Stimulated activated CD8-positive, alpha-beta memory T cell treated with anti-CD3 and anti-CD28 coated beads, Interleukin-2, amount 100 ng/mL, for 1 hour (primary cell): ENCODE measurements around the gene RPA3.
"Not testable (repeated sequence)": the region's sequence is repeated elsewhere in the genome, so short reads cannot be mapped to it uniquely, and the experiment has no call there.

Source experiments
- DNase-seq, 2 donors: peaks; one replicate each; pipeline ENCODE4 v3.0.0-alpha.2; 2020; ENCODE audit warnings: low read depth in 2 of 2

The RPA3 gene

DNA sequence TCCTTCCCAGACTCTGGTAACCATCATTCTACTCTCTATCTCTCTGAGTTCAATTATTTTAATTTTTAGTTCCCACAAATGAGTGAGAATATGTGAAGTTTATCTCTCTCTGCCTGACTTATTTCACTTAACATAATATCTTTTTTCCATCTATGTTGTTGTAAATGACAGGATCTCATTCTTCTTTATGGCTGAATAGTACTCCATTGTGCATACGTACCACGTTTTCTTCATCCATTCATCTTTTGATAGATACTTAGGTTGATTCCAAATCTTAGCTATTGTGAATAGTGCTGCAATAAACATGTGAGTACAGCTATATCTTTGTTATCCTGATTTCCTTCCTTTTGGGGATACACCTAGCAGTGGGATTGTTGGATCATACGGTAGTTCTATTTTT, 23.9 kb downstream of the RPA3 start:
- no peak for DNase-seq

DNA sequence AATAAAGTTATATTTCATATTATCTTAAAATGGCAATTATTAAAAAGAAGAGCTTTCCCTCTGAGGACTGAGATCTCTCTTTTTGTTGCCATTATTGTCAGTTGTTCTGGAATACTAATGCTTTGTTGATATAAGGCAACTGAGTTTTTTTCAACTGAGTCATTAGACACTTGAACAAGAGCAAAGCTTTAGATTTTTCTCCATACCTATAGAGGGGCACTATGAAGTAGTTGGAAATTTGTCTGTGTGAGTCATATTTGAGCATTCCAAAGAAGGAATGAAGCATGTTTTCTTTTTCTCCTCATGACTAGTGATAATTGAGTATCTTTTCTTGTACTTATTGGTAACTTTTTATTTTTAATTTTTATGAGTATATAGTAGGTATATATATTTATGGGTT, 24.5 kb downstream of the RPA3 start:
- DNase-seq = no peak

DNA sequence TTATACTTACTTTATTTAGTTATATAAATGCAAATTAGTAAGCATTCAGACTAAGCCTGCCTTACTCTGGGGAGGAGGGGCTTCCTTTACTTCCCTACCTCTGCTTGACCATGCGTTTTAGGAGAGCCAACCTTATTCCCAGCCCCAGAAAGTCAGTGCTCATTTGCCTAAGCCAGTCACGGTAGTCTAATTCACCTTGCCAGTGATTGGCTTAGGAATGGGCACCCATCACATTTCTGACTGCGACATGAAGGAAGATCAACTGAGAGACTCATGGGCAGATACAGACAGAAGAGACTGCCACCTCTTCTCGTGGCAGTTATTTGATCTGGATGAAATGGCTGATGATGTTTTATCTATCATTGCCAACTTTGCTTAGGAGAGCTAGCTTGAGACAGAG, 29.5 kb downstream of the RPA3 start:
- DNase-seq = no peak

DNA sequence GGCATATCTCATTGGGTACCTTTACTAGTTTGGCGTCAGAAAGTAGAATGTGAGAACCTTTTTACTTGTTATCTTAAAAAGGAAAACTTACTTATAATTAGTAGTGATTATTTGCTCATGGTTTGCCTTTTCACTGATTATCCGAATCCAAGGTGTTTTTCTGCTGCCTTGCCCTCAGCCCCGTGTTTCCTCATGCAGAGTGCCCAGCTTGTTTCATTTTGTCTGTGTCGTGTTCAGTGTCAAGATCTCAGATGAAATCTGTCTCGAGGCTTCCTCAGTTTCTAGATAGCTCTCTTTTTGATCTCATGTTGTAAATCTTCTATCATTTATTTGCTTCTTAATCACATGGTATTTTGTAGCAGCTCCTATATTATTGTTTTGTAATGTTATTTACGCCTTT, 30.1 kb downstream of the RPA3 start:
- no peak for DNase-seq

DNA sequence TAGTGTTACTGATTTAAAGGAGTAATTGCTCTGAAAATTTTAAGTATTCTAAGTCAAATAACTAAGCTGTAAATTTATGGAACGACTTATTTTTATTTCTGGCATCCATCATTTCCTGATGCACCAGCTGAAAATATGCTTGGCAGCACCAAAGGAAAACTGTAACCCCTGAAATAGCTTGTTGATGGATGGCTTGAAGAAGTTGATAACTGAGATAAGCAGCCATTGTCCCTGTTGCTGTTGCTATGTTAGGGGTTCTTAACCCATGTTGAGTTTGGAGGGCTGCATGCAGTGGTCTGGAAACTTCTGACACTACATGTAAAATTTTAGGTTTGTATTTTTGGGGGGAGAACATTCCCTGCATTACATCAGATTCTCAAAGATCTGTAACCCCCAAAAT, 30.6 kb downstream of the RPA3 start:
- no peak for DNase-seq

DNA sequence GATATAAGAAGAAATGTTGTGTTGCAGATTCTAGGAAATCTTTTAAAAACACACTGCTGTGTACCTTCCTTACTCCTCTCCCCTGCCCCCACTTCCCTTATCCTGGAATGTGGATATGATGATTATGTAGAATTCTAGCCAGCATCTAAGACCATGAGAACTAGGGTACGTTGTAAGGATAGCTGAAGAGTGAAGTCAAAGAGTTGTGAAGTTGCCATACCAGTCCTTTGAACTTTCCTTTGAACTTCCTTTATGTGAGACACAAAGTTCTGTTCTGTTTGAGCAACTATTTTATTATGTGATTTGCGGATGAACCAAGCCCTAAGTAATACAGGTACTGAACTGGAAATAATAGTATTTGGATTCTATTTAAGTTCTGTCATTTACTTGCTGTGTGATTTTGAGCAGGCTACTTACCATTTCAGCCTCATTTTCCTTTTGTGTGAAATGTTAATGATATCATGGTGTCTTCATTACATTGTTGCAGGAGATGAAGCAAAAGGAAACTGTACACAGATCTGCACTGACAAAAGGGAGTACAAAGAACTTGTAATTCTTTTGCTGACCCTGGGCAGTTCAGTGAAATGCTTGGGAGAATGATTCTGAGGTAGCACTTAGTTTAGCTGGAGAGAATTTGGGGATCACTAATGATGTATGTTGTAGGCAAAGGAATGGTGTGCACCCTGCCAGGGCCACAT, 31.4 kb downstream of the RPA3 start:
- DNase-seq = no peak

DNA sequence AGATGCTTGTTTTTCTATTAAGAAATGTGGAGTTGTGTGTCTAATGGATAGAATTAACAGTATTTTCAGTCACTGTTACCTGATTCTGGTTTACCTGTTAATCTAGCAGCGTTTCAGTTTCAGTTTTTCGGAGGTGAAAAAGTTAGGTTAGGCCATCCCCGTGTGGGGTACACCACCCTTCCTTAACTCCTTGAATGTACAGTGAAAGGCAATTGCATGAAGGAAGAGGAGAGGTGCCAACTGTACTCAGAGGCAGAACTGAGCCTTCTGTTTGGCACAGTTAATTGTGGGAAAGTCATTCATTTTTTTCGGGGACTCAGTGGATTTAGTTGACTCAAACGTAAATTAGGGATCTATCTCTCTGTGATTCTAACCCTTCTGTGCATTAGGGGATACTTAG, 35.5 kb downstream of the RPA3 start:
- no peak for DNase-seq

DNA sequence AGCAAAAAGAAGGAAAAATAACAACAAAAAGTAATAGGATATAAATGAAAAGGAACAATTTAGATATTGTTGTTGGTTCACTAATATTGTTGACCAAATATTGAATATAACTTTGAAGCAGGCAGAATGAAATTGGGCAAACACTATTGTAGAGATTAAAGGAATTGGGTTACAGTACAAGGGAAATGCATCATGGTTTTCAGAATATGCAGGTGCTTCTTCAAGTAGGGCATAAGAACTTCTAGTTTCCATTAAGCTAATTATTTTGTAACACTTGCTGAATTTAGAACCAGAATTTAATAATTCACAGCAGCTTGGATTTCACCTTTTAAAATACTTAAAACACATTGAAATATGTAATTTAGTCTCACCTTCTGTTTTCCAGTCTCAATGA, 36.5 kb downstream of the RPA3 start:
- no peak for DNase-seq

DNA sequence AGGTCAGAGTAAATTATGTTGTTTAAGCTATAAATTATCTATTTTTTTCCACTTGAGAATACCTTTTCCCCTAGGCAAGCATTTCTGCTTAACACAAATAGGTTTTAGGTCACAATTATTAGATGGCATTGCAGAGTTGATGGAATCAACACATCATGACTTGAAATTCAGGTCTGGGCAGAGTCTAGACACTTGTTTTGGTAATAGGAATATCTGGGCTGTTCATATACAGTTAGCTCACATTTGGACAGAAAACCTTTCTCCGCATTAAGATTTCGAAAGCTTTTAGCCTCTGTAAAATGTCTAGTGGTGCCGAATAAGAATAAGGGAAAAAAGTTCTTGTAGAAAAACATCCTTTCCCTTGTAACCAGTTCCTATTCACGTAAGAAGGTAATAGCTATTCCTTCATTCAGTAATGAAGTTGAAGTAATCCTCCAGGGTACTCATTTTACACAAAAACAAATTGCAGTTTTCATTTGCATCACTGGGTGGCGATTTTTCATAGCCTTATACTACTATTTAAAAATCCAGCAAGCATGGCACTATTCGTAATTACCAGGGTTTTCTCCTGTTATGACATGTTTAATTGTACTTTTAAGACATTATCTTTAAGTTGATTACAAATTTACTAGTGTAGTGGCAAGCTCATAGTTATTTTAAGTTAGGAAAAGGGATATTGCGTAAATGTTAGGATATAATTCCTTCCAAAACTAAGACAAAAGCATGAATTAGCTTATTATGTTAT, 37.0 kb downstream of the RPA3 start:
- no peak for DNase-seq

DNA sequence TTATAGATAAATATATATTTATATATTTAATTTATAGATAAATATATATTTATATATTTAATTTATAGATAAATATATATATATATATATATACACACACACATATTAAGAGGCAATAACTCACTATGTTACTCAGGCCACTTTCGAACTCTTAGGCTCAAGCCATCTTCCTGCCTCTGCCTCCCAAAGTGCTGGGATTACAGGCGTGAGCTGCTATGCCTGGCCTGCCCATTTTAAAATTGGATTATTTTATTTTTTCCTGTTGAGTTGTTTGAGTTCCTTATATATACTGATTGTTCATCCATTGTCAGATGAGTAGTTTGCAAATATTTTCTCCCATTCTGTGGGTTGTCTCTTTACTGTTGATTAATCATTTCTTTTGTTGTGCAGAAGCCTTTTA, 38.8 kb downstream of the RPA3 start:
- not testable (repeated sequence) for DNase-seq

DNA sequence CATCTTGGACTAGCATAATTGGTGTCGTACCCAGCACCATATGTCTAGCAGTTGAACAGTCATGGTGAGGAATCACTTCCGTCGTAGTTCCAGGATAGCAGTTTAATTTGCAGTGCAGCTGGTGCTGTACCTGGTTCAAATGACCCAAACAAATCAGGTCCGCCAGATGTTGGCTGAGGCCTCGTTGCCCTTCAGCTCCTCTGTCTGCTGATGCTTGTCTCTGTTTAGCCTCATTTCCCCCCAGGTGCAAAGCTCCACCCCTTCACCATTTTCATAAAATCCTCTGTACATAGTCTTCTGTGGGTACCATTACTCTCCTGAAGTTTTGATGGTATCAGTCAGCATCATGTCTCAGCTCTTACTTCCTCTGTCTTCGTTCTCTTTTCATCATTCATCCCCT, 42.7 kb downstream of the RPA3 start:
- DNase-seq = no peak

DNA sequence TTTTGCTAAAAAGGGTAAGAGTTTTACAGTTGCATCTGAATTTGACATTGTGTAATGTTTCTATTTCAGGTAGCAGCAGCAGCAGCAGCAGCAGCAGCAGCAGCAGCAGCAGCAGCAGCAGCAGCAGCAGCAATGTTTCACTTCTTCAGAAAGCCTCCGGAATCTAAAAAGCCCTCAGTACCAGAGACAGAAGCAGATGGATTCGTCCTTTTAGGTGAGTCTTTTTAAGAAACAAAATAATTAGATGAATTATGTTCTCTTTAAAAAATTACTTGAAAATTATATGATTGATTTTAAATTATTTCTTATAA, 45.2 kb downstream of the RPA3 start:
- no peak for DNase-seq

DNA sequence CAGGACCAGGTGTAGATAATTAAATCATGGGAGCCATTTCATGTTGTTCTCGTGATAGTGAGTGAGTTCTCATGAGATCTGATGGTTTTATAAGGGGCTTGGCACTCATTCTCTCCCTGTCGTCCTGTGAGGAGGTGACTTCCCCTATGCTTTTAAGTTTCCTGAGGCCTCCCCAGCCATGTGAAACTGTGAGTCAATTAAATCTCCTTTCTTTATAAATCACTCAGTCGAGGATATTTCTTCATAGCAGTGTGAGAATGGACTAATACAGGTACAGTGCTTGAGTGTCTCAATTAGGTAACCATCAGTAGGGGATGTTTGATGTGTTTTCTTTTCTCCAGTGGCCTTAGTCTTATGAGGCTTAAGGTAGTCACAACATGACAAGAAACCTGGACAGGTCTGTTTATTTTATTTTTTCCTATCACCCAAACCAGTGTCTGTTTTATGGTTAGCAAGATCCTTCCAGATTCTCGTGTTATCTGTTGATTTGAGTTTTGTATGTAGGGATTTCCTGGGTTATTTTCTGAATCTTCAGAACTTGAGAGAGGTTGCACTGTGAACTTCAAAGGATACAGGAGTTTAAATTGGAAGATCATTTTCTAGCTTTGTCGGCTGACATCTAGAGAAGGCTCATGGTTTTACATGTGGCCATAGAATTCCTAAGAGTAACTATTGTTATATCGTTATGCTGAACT, 45.7 kb downstream of the RPA3 start:
- no peak for DNase-seq

DNA sequence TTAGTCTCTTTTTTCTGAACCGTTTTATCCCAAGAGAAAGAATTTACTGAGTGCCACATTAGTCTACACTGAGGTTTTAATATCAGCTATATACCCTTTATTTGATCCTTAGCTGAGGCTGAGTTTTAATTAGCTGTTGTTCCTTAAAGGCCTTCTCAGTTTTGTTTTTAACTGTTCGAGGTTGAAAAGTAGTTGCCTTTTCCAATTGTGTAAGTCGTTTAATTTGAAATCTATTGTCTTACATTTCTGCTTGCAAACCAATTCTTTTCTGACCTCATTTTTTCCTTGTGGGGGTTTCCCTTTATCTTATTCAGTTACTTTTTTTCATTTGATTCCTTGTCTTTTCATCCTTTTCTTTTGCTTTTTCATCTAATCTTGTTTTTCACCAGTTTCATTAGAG, 47.0 kb downstream of the RPA3 start:
- DNase-seq = no peak

DNA sequence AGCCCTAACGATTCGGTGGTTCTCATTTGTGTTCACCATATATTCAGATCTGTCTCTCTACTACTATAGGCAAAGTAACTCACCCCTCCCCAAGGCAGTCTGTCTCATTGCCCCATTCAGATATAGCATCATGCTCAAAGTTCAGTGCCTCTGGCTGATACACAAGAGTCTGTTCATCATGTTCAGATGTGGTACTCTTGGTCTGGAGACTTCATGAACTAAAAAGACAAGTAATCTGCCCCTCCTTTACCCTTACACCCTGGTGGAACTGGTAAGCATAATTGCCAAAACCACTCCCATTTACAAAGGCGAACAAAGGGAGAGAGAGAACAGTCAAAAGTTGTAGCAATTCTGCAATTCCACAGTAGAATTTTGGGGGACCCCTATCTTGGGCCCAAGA, 47.9 kb downstream of the RPA3 start:
- DNase-seq = no peak

DNA sequence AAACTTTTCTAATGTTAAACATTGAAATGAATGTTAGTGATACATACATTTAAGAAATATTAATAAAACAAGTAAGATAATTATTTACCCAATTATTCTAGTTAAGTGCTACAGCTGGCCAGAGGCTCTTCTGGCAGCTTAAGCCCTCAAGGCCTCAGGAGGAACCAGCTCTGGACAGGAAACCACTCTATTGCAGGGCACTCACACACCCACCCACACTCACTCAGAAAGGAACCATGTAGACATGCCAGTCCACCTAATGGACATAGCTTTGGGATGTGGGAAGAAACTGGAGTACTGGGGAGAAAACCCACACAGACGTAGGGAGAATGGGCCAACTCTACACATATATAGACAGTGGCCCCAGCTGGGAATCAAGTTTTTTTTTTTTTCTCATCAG, 49.7 kb downstream of the RPA3 start:
- no peak for DNase-seq

DNA sequence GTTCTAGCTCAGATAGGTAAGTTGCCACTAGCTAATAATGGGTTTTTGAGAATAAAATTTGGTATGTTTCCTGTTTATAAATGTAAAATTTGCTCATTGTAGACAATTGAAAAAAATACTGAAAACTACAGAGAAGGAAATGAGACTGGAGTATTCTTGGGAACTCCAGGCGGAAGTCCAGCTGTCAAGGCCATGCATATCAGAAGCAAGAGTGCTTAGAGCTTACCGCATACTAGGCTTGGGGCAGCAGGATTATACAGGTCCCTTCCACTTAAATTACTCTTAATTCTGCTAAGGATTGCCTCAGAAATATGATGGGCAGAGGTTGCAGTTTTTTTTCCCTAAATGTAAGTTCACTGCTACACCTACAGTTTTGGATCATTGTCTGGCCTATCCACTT, 51.2 kb downstream of the RPA3 start:
- DNase-seq = no peak

DNA sequence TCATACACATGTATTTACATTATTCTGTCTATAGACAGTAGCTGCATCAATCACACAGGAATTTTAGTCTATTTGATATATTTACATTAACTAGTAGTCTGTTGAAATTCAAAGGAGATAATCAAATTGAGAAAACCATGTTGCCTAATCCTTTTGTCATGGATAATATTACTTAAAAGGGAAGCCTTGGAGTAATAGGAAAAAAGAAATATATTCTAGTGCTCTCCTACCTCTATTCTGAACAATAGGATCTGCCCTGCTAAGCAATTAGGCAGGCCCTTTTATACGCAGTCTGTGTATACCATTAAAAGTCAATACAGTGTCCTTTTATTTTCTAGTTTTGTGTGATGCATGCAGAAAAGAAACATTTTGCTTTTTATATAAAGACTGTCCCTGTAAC, 53.4 kb downstream of the RPA3 start:
- no peak for DNase-seq

DNA sequence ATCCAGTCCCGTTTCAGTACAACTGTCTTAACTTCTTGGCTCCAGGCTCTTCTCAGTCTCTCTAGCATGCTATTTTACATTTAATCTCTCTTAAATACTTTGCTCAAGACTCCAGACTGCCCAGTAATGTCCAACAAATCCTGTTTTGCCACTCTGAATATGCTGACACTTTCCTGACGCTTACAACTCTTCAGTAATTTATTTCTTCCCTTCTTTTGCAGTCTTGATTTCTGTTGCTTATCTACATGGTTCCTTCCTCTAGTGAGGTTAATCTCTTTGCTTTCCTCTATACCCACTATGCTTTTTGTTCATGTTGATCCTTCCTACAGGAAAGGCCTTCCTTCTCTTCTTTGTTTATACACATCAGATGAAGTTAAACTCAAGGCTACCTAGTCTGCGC, 54.1 kb downstream of the RPA3 start:
- no peak for DNase-seq

DNA sequence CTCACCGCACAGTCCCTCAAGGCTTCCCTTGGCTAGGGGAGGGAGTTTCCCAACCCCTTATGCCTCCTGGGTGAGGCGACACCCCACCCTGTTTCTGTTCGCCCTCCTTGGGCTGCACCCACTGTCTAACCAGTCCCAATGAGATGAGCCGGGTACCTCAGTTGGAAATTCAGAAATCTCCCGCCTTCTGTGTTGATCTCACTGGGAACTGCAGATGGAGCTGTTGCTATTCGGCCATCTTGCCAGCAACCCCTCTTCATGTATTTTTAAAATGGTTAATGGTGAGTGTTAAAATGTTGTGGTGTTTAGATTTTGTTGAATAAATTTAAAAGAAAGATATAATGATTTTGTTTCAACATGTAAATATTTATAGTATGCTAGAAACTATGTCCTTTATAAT, 55.9 kb downstream of the RPA3 start:
- DNase-seq = no peak

DNA sequence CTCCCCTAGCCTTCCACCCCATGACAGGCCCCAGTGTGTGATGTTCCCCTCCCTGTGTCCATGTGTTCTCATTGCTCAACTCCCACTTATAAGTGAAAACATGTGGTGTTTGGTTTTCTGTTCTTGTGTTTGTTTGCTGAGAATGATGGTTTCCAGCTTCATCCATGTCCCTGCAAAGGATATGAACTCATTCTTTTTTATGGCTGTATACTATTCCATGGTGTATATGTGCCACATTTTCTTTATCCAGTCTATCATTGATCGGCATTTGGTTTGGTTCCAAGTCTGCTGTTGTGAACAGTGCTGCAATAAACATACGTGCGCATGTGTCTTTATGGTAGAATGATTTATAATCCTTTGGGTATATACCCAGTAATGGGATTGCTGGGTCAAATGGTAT, 61.9 kb downstream of the RPA3 start:
- not testable (repeated sequence) for DNase-seq

DNA sequence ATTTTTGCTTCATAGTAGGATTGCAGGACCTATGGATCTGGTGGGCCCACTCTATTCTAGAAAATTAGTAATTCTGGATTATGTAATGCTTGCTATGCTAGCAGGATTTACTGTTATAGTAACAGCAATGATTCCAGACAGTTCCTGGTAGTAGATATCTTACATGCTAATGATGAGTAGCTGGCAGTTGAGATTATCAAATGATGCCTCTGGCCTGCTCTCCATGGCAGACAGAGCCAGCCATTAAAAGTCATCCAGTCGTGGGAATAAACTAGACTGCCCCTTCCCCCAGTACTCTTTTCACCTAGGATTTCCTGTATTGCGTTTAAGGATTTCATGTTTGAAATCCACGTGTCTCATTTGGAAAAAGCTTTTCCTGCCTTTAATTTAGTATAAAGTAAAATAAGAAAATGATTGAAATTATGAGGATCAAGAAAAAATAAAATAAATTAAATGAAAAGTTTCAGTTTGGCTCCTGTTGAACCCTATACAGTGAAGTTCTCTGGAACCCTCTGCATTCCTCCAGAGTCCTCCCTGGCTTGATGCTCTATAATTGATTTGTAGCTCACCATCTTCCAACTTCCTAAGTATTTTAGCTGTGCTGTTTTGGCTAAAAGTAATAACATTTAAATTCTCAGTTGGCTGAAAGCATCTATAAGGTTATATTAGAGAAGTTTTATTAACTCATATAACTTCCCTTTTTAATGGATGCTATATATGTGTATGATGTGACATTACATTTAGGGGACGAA, 63.3 kb downstream of the RPA3 start:
- no peak for DNase-seq
